ENCODE results near the gene LRMDA. TPM values are rescaled to one million over a fixed set of nuclear protein-coding genes. Genes with fewer than 3 reads are reported as not detected.
"Not testable (repeated sequence)": the region's sequence is repeated elsewhere in the genome, so short reads cannot be mapped to it uniquely, and the experiment has no call there.

Gene LRMDA
- total and polyA plus RNA-seq, 2 donors = 7.9 to 17.7 TPM

DNA sequence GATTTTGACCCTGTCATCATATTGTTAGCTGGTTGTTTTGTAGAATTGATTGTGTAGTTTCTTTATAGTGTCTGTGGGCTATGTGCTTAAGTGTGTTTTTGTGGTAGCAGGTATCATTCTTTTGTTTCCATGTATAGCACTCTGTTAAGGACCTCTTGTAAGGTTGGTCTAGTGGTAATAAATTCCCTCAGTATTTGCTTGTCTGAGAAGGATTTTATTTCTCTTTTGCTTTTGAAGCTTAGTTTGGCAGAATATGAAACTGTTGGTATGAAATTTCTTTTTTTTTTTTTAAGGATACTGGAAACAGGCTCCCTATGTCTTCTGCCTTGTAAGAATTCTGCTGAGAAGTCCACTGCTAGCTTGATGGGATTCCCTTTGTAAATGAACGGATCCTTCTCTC, 1073.4 kb downstream of the LRMDA start:
- Histone ChIP-seq H3K4me1 (ENCODE audit: insufficient read depth) (no peaks in the 10 kb centered on the region), H3K4me3 (ENCODE audit: low read depth, low read length) (no peak overlapping the region), H3K27ac (ENCODE audit: low read depth) (no peak overlapping the region), H3K36me3 (ENCODE audit: insufficient read depth) (no peaks in the 10 kb centered on the region)
- WGBS = 99% methylated on average over 1 of the region's 1 CpG
- DNase-seq (ENCODE audit: extremely low spot score) = no peak

DNA sequence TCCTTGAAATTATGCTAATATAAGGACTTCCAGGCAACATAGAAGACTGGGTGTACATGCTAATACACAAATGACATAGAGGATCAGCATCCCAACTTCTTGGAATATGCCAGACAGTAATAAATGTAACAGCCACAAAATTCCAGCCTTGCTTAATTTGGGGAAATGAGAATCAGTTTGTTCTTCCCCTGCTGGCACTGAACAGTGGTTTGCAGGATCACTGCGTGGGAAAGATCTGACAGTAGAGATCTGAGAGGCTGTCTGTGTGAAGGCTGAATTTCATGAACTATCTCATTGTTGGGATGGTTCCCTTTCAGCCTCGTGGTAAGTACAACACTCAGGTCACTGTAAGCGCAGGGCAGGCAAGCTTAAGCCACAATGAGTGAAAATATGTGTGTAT, 1078.0 kb downstream of the LRMDA start:
- Histone ChIP-seq H3K27ac (ENCODE audit: low read depth) (no peak overlapping the region), H3K36me3 (ENCODE audit: insufficient read depth) (no peaks in the 10 kb centered on the region), H3K4me3 (ENCODE audit: low read depth, low read length) (no peak overlapping the region), H3K4me1 (ENCODE audit: insufficient read depth) (no peaks in the 10 kb centered on the region)
- 49% methylated on average over 3 of the region's 3 CpGs for WGBS
- no peak for DNase-seq (ENCODE audit: extremely low spot score)

DNA sequence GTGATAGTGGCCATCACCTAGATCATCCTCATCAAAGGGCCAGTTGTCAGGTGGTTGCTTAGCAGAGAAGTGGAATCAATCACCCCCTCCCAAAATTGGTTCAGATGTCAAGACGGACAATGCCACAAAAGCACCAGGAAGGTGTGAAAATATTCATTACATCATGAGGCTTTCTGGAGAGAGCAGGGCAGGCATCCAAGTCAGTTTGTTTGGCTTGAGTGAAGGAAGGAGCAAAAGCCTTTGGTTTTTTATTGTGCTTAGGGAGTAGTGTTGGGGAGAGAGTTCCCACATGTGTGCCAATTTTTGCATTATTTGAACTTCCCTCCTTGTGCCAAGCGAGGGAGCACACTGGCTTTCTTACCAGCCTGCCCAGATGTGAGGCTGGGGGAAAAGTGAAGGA, 1082.9 kb downstream of the LRMDA start:
- H3K27ac ChIP-seq (ENCODE audit: low read depth) = no peak overlapping the region
- no peaks in the 10 kb centered on the region for H3K4me1 ChIP-seq (ENCODE audit: insufficient read depth)
- DNase-seq (ENCODE audit: extremely low spot score) = no peak
- H3K4me3 ChIP-seq (ENCODE audit: low read depth, low read length) = no peak overlapping the region
- WGBS = 94% methylated on average over 2 of the region's 2 CpGs
- no peaks in the 10 kb centered on the region for H3K36me3 ChIP-seq (ENCODE audit: insufficient read depth)

DNA sequence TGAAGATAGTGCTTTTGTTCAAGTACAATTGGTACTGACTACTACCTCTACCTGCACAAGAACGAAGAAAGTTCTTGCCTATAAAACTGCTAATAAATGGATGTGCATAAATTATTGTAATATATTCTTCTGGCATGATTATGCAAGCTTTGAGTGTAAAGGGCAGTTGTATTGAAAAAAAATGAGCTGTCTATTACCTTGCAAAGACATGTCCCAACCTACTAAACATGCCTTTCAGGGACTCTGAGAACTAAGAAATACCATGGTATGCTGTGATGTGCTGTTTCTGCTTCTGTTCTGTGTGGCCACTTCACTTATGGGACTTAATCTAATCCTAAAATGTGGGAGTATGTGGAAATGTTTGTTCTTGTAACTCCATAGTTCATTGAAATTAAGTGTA, 1083.4 kb downstream of the LRMDA start:
- no peaks in the 10 kb centered on the region for H3K36me3 ChIP-seq (ENCODE audit: insufficient read depth)
- 85% methylated on average over 1 of the region's 1 CpG for WGBS

DNA sequence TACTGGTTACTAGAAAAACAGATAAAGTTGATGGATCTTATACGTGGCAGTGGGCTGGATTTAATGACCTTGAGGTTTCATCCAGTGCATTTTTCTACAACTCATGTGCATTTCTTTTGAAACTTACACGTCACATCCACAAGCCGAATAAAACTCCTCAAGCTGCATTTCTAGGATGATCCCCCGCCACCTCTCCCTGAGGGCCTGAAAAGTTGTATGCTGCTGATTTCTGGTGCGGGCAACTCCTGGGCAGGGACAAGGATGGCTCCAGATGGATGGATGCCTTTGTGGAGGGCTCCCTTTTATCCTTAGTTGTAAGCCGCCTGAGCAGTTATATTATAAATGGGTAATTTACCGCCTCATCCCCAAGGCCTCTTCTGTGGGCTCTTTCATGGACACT, 1091.1 kb downstream of the LRMDA start:
- 95% methylated on average over 7 of the region's 7 CpGs for WGBS
- H3K27ac ChIP-seq (ENCODE audit: low read depth) = no peak overlapping the region

More for the DNA sequence above, 1083.4 kb downstream of the LRMDA start:
- Histone ChIP-seq H3K27ac (ENCODE audit: low read depth) (no peak overlapping the region), H3K4me3 (ENCODE audit: low read depth, low read length) (no peak overlapping the region), H3K4me1 (ENCODE audit: insufficient read depth) (no peaks in the 10 kb centered on the region)
- DNase-seq (ENCODE audit: extremely low spot score) = no peak

DNA sequence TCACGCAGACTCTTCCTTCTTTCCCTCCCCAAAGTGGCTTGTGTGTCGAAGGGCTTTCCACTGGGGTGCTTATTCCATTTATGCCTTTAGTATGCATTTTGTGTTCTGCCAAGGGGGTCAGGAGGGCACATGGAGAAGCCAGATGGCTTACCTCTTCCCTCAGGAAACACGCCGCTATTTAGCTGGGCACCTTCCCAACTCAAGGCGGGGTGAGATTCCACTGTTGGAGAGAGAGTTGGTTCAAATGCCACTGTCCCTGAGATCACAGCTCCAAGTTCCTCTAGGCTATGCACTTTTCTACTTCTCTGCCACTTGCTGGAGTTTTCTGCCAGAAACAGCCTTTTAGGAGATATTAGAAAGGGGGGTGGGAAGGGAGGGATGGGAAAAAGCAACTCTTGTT, 1091.8 kb downstream of the LRMDA start:
- no peak for DNase-seq (ENCODE audit: extremely low spot score)
- no peaks in the 10 kb centered on the region for H3K4me1 ChIP-seq (ENCODE audit: insufficient read depth)
- no peak overlapping the region for H3K27ac ChIP-seq (ENCODE audit: low read depth)
- H3K4me3 ChIP-seq (ENCODE audit: low read depth, low read length) = no peak overlapping the region
- H3K36me3 ChIP-seq (ENCODE audit: insufficient read depth) = no peaks in the 10 kb centered on the region
- 47% methylated on average over 5 of the region's 5 CpGs for WGBS

More for the DNA sequence above, 1091.1 kb downstream of the LRMDA start:
- Histone ChIP-seq H3K36me3 (ENCODE audit: insufficient read depth) (no peaks in the 10 kb centered on the region), H3K4me1 (ENCODE audit: insufficient read depth) (no peaks in the 10 kb centered on the region), H3K4me3 (ENCODE audit: low read depth, low read length) (no peak overlapping the region)
- no peak for DNase-seq (ENCODE audit: extremely low spot score)

DNA sequence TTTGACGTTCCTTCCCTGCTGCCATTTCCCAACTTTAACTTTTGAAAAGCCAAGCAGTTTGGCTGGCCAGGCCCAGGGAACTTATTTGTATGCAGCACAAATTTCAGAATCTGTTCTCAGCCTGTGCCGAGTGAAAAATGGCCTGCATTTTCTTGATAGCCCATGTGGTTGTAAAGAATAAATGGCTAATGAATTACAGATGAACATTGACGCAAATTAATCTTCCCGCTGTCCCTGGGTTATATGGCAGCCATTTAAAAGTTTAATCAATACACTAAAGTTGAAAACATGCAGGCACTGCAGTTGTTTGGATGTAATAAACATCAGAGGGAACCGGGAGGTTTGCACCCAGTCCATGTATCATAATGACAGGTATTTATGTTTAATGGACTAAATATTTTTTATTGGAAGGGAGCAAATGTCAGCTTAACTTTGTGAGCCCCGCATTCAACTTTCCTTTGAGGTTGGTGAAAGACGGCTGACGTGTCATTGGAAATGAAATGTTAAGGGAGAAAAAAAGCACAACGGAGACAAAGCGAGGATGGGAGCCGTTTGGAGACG, 1092.4 kb downstream of the LRMDA start:
- Histone ChIP-seq H3K4me3 (ENCODE audit: low read depth, low read length) (no peak overlapping the region), H3K36me3 (ENCODE audit: insufficient read depth) (no peaks in the 10 kb centered on the region), H3K4me1 (ENCODE audit: insufficient read depth) (no peaks in the 10 kb centered on the region), H3K27ac (ENCODE audit: low read depth) (no peak overlapping the region)
- no peak for DNase-seq (ENCODE audit: extremely low spot score)
- WGBS = 46% methylated on average over 12 of the region's 12 CpGs

DNA sequence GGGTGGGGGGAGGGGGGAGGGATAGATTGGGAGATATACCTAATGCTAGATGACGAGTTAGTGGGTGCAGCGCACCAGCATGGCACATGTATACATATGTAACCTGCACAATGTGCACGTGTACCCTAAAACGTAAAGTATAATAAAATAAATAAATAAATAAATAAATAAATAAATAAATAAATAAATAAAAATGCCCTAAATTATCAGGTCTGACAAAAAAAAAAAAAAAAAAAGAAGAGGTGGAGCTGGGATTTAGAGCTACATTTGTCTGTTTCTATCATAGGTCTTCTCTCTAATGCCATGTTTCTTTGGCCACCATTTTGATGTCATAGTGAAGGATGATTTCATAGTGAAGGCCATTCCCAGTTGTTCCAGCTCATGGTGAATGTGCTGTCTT, 1095.4 kb downstream of the LRMDA start:
- DNase-seq (ENCODE audit: extremely low spot score); H3K36me3 ChIP-seq (ENCODE audit: insufficient read depth); H3K4me3 ChIP-seq (ENCODE audit: low read depth, low read length); H3K27ac ChIP-seq (ENCODE audit: low read depth); H3K4me1 ChIP-seq (ENCODE audit: insufficient read depth): not testable (repeated sequence)
- 94% methylated on average over 4 of the region's 4 CpGs for WGBS

DNA sequence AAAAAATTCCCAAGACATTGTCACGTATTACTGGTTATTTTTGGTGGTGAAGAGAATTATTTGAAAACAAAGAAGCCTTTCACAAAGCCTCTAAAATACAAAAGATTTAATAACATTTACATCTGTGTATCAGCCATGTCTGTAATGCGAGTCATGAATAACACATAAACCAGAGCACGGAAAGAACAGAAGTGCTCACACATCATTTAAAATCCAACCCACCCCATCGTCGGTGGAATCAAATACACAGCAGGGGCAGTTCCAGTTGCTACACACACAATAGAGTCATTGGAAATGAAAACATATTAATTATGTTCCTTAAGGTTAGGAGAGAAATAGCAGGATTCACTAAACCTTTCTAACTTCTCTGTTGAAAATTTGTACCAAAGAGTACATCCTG, 1108.9 kb downstream of the LRMDA start:
- H3K4me3 ChIP-seq (ENCODE audit: low read depth, low read length) = no peak overlapping the region
- no peaks in the 10 kb centered on the region for H3K4me1 ChIP-seq (ENCODE audit: insufficient read depth)
- no peaks in the 10 kb centered on the region for H3K36me3 ChIP-seq (ENCODE audit: insufficient read depth)
- no peak for DNase-seq (ENCODE audit: extremely low spot score)
- H3K27ac ChIP-seq (ENCODE audit: low read depth) = no peak overlapping the region
- 75% methylated on average over 5 of the region's 5 CpGs for WGBS

DNA sequence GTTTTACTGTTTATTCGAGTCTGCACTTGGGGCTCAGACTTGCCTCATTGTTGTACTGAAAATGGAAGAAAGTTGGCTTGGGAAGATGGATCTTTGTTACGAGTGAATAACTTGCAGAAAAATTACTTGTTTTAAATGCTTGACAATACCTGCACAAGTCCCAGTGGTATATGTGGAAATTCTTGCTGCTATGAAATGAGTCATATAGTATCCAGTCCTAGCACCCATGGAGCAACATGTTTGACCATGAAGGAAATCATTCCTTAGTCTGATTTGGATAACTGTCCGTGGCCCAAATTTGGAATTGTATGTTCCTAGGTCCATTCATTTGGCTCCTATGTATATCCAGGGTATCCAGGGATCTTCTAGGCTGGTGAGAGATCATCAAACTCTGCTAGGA, 1109.4 kb downstream of the LRMDA start:
- no peak for DNase-seq (ENCODE audit: extremely low spot score)
- H3K4me1 ChIP-seq (ENCODE audit: insufficient read depth) = no peaks in the 10 kb centered on the region
- no peak overlapping the region for H3K4me3 ChIP-seq (ENCODE audit: low read depth, low read length)
- H3K27ac ChIP-seq (ENCODE audit: low read depth) = no peak overlapping the region
- 90% methylated on average over 3 of the region's 3 CpGs for WGBS
- no peaks in the 10 kb centered on the region for H3K36me3 ChIP-seq (ENCODE audit: insufficient read depth)

DNA sequence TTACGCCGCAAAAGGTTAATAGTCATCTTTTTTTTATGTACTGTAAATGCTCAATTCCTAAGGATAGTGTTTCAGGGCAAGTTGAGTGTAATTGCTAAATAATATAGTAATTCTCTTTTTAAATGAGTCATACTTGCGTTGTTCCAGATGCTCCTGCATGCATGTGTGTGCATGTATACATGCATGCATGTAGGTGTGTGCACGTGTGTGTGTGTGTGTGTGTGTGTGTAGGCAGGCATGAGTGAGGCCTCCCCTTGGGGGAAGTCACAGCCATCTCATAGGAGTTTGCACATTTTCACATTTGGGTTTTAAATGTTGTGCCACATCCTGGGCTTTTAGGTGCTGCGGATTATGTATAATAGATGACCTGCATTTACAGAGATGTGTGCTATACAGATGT, 1110.4 kb downstream of the LRMDA start:
- WGBS = 86% methylated on average over 5 of the region's 5 CpGs
- Histone ChIP-seq H3K27ac (ENCODE audit: low read depth) (no peak overlapping the region), H3K4me3 (ENCODE audit: low read depth, low read length) (no peak overlapping the region), H3K4me1 (ENCODE audit: insufficient read depth) (no peaks in the 10 kb centered on the region), H3K36me3 (ENCODE audit: insufficient read depth) (no peaks in the 10 kb centered on the region)
- DNase-seq (ENCODE audit: extremely low spot score) = no peak

DNA sequence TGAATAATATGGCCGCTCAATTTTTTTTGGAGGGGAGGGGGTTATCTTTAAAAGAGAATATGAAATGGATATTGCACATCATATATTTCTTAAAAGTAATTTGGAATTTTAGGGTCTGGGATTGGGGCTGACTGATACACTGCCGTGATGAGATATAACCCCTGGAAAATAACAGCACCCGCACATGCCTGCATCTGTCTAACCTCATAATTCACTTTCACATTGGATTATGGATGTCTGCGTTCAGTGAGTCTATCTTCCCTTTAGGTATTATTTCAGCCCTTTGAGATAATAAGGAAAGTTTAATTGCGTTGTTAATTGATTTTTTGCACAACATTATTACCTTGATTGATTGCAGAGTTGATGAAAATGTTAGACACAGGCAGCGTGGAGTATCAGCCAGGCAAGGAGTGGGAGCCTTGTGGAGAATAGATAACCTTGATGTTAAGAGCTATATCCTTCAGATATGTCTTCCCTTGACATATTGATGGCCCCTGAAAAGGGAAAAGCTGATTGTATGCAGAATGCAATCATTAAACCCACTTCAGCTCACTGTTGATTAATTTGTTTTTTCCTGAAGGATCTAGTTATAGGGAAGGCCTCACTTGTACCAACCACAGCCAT, 1111.0 kb downstream of the LRMDA start:
- 97% methylated on average over 6 of the region's 6 CpGs for WGBS
- Histone ChIP-seq H3K4me3 (ENCODE audit: low read depth, low read length) (no peak overlapping the region), H3K4me1 (ENCODE audit: insufficient read depth) (no peaks in the 10 kb centered on the region), H3K36me3 (ENCODE audit: insufficient read depth) (no peaks in the 10 kb centered on the region), H3K27ac (ENCODE audit: low read depth) (no peak overlapping the region)
- DNase-seq (ENCODE audit: extremely low spot score) = no peak

DNA sequence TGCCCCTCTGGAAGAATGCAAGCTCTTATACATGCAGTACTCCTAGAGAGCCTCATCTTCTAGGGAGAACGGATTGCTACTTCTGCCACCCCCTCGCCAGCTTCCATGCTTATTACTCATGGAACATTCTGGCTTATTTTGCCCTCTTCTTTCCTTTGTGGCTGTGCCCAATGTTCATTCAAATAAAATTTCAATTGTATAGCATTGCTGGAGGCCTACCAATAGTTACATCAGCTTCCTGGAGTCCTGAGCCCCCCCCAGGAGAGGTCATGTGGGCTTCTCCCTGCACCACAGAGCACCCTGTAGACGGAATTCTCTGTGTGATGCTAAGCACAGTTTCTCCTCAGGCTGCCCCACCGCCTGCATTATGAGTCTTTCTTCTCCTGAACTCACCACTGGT, 1112.2 kb downstream of the LRMDA start:
- Histone ChIP-seq H3K27ac (ENCODE audit: low read depth) (no peak overlapping the region), H3K4me3 (ENCODE audit: low read depth, low read length) (no peak overlapping the region), H3K36me3 (ENCODE audit: insufficient read depth) (no peaks in the 10 kb centered on the region), H3K4me1 (ENCODE audit: insufficient read depth) (no peaks in the 10 kb centered on the region)
- DNase-seq (ENCODE audit: extremely low spot score) = no peak
- WGBS = 85% methylated on average over 4 of the region's 4 CpGs

DNA sequence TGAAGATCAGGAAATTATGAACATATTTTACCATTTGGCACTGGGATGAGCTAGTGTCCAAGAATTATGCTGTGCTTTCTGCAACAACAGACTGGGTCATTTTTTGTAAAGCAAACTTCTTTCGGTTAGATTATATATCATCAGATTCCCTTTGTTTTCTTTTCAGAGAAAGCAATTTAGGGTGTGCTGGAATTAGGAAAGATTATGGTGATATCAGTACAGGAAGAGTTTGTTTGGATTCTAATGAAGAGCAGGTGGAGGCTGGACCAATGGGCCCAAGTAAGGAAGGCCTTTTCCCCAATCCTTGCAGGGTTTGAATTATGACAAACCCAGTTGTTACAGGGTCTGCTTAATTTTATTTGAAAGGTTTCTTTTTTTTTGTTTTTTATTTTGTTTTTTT, 1113.4 kb downstream of the LRMDA start:
- no peak for DNase-seq (ENCODE audit: extremely low spot score)
- 65% methylated on average over 1 of the region's 1 CpG for WGBS
- Histone ChIP-seq H3K27ac (ENCODE audit: low read depth) (no peak overlapping the region), H3K4me3 (ENCODE audit: low read depth, low read length) (no peak overlapping the region), H3K36me3 (ENCODE audit: insufficient read depth) (no peaks in the 10 kb centered on the region), H3K4me1 (ENCODE audit: insufficient read depth) (no peaks in the 10 kb centered on the region)

DNA sequence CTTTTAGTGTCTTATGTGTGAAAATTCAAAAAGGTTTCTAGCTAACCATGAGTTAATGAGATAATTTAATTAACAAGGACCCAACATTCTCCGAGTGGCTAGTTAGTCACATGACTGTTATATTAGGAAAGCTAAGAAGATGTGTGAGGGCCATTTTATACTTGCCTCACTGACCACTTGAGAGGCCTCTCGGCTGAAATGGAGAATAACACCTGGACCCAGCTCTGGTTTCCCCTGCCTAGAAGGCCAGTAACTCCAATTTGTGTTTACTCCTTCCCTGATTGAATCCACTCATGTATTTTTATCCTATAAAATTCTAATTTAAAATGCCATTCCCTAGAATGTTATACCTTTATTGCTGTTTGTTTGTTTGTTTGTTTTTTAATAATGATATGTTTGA, 1115.0 kb downstream of the LRMDA start:
- Histone ChIP-seq H3K4me1 (ENCODE audit: insufficient read depth) (no peaks in the 10 kb centered on the region), H3K27ac (ENCODE audit: low read depth) (no peak overlapping the region), H3K36me3 (ENCODE audit: insufficient read depth) (no peaks in the 10 kb centered on the region), H3K4me3 (ENCODE audit: low read depth, low read length) (no peak overlapping the region)
- no peak for DNase-seq (ENCODE audit: extremely low spot score)
- WGBS = 95% methylated on average over 2 of the region's 2 CpGs

Measured in urinary bladder (tissue), 4 donors.